ENCODE measurements around the gene CYP19A1.

- TF ChIP-seq SP2 (IDR thresholded peaks at IDR 0.05; ENCODE audit: low read length) (no peak), CTCF (IDR thresholded peaks at IDR 0.05; ENCODE audit: control extremely low read depth in 1 of 3, insufficient read depth in 1 of 3, low read depth in 1 of 3, low read length in 3 of 3) (no peak), RFX5 (IDR thresholded peaks at IDR 0.05; ENCODE audit: borderline replicate concordance, low read depth, low read length) (no peak), CHD1 (IDR thresholded peaks at IDR 0.05; ENCODE audit: low read depth, low read length) (no peak), POLR2A (IDR thresholded peaks at IDR 0.05; ENCODE audit: control extremely low read depth in 1 of 2, low read depth in 2 of 2, low read length in 2 of 2) (no peak)
Measured at GRCh38 chr15:51321316-51321715, 17.1 kb downstream of the CYP19A1 start.
